T1000 (cell line): ENCODE results near the gene TOR3A.
A peak's percentile ranks its signal among the peaks of the same experiment; 100 is the strongest.
"Not testable (repeated sequence)": the region's sequence is repeated elsewhere in the genome, so short reads cannot be mapped to it uniquely, and the experiment has no call there.

Experiments used
- DNase-seq: peaks from one replicate; lab custom pipeline; 2025; ENCODE audit warnings: mixed read lengths; lab: John Stamatoyannopoulos, UW

Gene TOR3A, protein sequence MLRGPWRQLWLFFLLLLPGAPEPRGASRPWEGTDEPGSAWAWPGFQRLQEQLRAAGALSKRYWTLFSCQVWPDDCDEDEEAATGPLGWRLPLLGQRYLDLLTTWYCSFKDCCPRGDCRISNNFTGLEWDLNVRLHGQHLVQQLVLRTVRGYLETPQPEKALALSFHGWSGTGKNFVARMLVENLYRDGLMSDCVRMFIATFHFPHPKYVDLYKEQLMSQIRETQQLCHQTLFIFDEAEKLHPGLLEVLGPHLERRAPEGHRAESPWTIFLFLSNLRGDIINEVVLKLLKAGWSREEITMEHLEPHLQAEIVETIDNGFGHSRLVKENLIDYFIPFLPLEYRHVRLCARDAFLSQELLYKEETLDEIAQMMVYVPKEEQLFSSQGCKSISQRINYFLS

DNA sequence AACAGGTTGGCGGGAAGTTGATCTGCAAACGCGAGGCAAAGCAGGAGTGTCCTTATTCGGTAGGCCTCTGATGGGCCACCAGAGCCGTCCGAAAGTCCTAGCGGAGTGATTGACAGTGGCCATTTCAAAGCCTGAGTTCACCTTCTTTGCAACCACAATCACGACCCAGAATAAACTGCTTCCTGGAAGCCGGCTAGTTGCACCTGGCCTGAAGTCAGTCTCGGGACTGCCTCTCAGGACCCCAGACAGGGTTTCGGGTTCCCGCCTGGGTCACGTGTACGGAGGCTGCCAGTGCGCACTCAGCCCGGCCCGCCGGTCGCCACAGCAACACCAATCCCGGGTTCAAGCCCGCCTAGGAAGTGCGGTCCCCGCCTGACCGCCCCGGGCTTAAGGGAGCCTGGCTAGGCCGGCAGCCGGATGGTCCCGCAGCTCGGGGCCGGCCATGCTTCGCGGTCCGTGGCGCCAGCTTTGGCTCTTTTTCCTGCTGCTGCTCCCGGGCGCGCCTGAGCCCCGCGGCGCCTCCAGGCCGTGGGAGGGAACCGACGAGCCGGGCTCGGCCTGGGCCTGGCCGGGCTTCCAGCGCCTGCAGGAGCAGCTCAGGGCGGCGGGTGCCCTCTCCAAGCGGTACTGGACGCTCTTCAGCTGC lies at the start of gene TOR3A:
TOR3A (plus strand) TSS at position 384 of the 646 bp plus-strand sequence; CDS start at position 443, 59 bp downstream.
- DNase-seq, result peak; percentile 84

DNA sequence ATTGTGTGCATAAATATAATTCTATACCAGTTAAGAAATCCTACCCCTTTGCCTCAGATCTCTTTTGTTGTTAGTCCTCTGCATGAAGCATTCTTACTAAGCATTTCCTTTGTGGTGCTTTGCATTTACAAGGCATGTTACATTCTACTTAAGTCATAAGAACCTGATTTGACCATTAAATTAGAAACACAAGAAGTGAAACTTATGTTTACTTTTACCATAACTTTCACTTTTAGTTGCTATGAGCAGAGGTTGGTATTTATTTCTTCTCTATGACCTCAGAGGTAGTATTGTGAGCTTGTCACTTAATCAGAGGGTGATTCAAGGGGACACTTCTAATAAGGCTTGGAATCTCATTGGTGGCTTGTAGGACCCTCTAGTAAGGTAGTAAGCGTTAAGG lies 47.1 kb upstream of the TOR3A start:
- DNase-seq, result no peak

DNA sequence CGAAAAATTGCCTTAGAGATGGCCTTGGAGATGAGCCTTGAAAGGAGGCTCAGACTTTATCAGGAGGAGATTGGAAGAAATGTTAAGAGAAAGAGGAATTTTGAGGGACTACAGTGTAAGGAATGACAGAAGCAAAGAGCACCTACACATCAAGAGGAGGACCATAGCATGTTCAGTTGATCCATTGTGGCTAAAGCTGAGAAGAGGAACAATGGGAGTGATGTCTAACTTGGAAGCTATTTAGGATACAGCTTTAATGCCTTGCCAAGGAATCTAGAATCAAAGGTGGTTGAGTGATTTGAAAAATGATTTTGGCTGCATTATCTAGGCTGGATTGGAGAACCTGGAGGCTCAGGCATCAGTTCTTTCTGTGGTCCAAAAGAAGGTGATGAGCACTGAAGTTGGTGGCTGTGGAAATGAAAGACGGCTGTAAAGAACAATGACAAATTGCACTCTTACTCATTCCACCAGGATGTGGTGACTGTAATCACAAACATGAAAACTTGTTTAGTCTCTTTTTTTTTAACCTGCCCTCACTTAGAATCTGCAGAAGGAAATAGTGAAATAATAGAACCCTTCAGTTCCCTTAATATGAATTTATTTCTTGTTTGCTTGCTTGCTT lies 44.9 kb upstream of the TOR3A start:
- no peak for DNase-seq

DNA sequence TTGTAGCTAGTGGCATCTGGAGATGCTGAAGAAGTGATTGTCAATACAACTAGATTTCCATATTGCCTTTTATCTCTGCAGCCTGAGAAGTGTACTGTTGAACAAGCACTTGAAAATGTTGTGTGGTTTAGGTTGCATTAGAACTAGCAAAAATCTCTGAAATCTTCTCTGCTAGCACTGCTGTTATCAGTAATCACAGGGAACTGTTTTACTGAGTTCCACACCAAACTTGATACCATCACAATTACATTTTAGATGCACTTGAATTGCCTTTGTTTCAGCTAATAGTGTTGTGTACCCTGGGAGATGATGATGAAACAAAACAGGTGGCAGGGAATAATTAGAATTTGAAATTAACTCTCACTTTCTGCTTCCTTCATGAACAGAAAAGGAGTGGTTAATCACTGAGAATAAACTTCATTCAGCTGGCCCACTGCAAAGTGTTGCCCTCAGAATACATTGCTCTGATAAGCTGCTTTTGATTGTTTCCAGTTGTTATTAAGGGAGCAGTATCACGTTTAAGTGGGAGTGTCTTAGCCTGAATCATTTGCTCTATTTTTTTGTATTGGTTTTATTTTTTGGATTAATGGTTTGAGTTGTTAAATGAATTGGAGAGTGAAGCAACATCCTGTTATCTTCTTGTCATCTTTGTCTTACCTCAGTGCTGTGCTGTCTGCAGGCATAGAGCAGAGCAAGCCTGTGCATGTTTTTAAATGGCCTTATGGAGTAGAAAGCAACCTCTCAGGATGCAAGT lies 43.2 kb upstream of the TOR3A start:
- no peak for DNase-seq

DNA sequence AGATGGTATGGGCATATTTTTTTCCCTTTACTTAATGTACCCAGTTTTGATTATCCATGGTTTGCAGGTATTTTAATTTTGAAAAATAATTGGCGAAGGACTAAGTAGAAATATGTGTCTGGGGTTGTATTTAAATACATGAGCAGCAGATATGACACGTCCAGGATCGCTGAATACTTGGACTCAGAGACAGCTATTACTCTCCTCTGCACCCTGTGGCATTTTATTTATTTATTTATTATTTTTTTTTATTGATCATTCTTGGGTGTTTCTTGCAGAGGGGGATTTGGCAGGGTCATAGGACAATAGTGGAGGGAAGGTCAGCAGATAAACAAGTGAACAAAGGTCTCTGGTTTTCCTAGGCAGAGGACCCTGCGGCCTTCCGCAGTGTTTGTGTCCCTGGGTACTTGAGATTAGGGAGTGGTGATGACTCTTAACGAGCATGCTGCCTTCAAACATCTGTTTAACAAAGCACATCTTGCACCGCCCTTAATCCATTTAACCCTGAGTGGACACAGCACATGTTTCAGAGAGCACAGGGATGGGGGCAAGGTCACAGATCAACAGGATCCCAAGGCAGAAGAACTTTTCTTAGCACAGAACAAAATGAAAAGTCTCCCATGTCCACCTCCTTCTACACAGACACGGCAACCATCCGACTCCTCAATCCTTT lies 42.2 kb upstream of the TOR3A start:
- DNase-seq, result not testable (repeated sequence)

DNA sequence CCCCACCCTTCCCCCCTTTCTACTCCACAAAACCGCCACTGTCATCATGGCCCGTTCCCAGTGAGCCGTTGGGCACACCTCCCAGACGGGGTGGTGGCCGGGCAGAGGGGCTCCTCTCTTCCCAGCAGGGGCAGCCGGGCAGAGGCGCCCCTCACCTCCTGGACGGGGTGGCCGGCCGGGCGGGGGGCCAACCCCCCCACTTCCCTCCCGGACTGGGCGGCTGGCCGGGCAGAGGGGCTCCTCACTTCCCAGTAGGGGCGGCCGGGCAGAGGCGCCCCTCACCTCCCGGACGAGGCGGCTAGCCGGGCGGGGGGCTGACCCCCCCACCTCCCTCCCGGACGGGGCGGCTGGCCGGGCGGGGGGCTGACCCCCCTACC lies 41.7 kb upstream of the TOR3A start:
- not testable (repeated sequence) for DNase-seq

DNA sequence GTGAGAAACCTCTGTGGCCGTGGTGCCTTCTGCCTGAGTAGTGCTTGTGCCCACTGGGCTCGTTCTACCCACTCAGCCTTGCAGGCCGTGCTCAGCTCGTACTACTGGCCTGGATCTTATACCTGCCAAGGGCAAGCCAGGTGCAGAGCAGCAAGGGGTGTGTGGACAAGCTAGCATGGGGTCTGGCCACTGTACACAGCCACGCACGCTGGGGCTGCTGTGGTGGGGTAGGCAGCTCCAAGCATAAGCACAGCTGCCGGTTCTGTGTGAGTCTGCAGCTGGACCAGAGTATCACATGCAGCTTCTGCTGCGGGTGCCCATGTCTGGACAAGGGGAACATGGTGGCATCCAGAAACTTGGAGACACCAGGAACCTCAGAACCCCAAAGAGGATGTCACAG lies 39.8 kb upstream of the TOR3A start:
- no peak for DNase-seq

DNA sequence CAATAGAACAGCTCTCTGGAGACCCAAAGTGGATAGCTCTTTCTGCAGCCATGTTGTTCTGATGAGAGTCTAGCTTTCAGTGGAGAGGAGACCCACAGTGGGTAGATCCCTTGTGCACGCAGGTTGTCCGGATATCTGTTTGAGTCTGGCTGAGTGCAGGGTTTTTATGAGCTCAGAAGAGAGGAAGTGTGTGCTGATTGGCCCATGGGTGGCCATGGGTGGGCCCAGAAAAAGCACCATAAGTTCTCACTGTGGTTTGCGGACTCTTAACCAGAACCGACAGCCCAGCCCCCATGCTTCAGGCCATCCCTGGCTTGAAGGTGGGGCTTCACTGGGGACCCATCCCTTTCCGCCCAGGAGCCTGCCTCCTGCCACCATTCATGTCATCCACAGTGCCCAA lies 39.2 kb upstream of the TOR3A start:
- DNase-seq, result no peak

DNA sequence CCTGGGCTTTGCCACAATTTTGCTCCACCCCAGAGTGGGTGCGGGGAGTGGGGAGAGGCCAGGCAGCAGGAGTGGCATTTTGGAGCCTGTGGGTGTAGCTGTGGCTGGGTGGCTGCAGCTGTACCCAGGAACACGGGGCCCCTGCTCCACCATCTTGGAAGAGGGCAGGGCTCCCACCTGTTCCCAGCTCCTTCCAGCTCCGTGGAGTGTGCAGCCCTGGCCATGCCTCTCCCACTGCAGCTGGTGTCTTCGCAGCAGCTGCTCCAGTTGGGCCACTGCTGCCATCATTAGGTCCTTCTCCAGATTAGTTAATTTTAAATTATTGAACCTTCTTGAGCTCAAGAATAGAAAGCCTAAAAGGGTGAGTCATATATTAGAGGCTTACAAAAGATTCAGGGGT lies 38.6 kb upstream of the TOR3A start:
- DNase-seq, result no peak

DNA sequence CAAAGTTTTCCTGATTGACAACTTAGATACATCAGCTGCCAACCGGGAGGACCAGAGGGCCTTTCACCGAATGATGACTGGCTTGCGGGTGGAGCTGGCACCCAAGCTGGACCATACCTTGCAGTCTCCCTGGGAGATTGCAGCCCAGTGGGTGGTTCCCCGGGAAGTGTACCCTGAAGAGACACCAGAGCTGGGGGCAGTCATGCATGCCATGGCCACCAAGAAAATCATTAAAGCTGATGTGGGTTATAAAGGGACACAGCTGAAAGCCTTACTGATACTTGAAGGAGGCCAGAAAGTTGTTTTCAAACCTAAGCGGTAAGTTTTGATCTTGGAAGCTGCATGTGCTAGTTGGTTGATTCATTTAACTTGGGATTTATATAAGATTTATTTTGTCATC lies 38.0 kb upstream of the TOR3A start:
- no peak for DNase-seq

DNA sequence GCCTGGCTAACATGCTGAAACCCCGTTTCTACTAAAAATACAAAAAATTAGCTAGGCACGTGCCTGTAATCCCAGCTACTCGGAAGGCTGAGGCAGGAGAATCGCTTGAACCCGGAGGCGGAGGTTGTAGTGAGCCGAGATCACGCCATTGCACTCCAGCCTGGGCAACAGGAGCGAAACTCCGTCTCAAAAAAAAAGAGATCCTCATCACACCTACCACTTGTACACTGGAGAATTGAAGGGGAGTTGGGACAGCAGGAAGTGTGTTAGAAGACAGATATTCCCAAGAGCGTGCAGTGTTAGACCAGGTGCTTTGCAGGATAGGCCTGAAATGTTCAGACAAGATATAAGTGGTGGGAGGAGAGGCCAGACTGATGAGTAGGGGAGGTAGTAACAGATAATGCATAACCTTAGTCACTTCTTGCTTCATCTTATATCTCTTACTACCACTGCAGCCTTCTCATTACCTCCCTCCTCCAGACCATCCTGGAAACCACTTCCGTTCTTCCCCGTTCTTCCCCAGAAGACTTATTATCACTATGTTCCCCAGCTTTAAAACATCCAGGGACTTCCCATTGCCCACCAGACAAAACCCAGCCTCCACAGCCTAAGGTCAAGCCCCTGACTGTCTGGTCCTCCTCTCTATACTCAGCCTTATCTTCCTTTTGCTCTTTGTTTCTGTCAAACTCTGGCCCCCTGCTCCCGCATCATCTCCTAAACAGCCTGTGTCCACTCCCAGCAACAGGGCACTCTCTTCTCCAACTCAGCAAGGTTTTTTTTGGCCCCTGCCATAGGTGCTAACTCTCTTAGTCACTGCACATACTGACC lies 34.8 kb upstream of the TOR3A start:
- DNase-seq, result no peak

DNA sequence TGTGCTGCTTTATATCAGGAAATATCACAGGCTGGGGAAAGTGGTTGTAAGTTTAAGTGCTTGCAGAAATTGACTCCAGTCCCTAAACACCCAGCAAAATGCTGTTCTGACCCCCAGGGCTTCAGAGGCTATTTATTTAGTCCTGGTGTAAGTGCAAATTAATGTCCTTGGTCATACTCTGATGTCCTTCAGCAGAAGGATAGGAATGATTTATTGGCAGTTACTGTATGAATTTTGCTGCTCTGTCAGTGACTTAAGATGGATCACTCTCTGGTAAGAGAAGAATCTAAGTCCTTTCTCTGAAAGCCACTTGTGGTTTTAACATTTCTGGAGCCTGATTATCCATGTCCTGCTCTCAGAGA lies 34.3 kb upstream of the TOR3A start:
- DNase-seq, result no peak

DNA sequence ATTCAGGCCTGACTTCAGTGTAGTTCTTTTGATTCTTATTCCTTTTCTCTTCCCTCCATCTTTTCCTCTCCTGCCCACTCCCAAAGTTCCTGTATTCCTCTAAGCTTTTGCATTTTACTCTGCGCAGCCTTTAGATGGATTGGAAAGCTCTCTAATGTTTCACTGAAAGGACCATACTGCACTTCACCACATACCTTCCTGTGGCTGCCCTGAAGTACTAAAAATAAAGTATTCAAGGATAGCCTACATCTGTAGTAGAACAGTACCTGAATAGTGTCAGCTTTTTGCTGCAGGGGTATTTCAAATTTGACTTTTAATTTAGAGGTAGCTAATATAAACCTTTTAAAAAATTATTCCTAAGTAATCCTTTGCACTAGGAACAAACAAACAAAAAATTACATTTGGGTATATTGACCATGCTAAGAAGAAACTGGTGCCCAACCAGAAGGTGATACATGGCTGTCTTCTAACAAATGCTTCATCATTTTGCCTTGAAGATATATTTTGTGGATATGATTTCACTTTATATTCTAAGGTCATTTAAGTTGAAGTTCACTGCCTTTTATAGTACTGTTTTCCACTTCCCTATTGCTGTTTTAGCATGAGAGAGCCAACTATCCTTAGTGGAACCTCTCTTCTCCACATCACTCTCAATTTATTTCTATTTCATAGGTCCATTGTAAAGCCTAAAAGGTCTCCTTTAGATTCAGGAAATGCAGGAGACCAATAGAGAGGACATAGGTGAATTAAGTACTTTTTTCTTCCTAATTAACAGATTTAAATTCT lies 33.3 kb upstream of the TOR3A start:
- no peak for DNase-seq

DNA sequence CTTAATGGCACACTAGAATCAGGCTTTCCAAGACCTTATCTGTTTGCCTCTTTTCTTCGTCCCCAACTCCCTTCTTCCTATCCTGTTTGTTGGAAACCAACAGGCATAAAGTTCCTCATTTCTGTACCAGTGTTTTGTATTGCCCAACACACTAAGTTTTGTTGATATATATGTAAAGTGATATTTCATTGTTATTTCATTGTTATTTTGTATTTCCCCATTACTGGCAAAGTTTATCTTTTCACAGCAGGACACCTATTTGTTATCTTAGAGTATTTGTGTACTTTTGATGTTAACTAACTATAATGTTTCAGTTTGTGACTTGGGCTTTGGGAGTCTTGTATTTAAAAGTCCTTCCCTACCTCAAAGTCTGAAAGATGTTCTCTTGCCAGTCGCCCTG lies 29.1 kb upstream of the TOR3A start:
- no peak for DNase-seq

DNA sequence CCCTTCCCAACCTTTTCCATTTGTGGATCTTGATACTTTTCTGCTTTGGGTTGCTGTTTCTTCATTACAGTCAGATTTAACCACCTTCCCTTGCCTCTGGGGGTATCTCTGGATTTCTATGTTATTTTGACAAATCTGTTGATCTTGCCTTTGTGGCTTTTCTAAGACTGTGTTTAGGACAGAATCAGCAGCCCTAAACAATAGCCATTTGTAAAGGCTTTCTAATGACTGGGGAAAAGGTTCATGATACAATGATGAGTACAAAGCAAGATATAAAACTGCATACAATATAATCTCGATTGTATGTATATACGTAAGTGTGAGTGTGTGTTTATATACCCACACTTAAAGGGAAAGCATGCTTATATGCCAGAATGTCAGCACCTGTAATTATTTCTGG lies 28.4 kb upstream of the TOR3A start:
- DNase-seq, result no peak

DNA sequence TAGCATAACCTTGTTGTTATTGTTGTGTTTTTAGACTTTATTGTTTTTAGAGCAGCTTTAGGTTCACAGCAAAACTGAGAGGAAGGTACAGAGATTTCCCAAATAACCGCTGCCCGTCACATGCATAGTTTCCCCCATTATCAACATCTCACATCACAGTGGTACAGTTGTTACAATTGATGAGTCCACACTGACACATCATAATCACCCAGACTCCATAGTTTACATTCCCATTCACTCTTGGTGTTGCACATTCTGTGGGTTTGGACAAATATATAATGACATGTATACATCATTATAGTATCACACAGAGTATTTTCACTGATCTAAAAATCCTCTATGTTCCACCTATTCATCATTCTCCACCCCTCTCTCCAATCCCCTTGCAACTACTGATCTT lies 25.9 kb upstream of the TOR3A start:
- no peak for DNase-seq

DNA sequence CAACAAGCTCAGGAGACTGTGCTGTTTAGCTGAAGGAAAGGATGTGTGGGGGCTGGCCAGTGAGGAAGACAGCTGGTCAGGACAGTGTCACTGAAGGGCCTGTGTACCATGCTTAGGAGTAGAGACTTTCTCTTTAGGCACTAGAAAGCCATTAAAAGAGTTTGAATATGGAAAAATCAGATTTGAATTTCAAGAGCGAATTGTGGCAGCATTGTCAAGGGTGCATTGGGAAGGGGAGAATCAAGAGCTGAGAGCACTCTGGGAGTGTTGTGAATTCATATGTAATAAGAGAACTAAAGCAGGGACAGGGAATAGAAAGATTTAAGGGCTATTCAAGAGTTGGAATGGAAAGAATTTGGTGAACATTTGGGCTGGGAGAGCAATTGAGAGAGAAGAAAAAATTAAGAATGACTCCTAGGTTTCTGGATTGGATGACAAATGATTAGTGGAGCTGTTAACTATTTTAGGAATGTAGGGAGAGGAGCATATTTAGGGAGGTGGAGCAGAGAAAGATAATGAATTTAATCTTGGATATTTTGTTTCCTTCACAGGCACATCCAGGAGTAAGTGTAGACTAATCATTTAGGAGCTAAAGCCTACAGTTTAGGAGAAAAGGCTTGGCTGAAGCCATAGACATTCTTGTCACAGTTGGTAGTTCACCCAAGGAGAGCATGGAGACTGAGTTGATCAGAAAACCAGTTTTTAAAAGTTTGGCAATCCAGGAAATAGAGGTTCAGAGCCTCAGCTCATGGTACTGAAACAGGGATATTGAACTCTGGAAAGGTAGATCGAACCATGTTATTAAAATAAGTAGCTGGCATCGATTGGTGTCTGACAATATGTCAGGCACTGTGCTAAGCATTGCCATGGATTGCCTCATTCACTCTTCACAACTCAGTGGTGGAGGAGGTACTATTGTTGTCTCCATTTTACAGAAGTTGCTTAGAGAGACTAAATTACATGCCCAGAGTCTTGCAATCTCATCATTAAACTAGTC lies 23.1 kb upstream of the TOR3A start:
- no peak for DNase-seq

DNA sequence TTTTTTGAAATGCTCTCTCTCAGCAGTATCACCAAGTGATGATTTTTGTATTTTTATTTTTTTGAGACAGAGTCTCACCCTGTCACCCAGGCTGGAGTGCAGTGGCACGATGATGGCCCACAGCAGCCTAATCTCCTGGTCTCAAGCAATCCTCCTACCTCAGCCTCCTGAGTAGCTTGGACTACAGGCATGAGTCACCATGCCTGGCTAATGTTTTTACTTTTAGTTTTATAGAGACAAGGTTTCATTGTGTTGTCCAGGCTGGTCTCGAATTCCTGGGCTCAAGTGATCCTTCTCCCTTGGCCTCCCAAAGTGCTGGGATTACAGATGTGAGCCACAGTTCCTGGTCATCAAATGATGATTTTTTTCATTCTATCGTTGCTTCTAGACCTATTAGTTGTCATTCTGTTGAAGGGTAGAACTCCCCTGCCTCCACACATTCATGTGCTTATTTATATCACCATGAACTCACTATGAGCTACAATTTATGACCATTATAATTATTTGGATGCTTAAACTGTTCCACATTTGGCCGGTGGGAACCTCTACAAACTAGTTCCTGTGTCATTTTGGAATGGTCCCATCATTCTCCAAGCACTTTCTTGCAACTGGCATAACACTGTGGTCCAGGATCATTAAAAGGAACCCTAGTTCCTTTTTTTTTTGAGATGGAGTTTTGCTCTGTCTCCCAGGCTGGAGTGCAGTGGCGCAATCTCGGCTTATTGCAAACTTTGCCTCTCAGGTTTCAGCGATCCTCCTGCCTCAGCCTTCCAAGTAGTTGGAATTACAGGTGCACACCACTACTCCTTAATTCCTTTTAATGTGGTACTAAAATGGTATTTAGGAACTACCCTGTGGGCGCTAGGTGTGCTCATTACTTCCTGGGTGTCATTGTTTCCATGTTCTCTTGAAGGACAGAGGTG lies 20.2 kb upstream of the TOR3A start:
- DNase-seq, result no peak
